H9 (cell line): ENCODE results near the gene ACVR1. TPM values are rescaled to one million over a fixed set of nuclear protein-coding genes. Genes with fewer than 3 reads are reported as not detected.
"Not testable (repeated sequence)": the region's sequence is repeated elsewhere in the genome, so short reads cannot be mapped to it uniquely, and the experiment has no call there.

ENCODE experiments used
- DNase-seq: peaks from one replicate; pipeline ENCODE4 v3.0.0-alpha.2; 2017
- H2AFZ ChIP-seq: one replicate; pipeline ENCODE4 v1.6.1; 2013; ENCODE audit warnings: mild to moderate bottlenecking, low read length, control low read depth, moderate library complexity
- H2AK5ac ChIP-seq: 2 replicates; pipeline ENCODE4 v1.6.1; 2013; ENCODE audit warnings: low read length, control low read depth, mixed read lengths; ENCODE audit not compliant: insufficient read length
- H2BK120ac ChIP-seq: one replicate; pipeline ENCODE4 v1.6.1; 2013; ENCODE audit warnings: low read depth, mild to moderate bottlenecking, low read length, control low read depth, inconsistent platforms; ENCODE audit not compliant: poor library complexity, severe bottlenecking
- H2BK12ac ChIP-seq: 2 replicates; pipeline ENCODE4 v1.6.1; 2013; ENCODE audit warnings: low read length, control low read depth, mixed read lengths, low read depth; ENCODE audit not compliant: insufficient read length
- H2BK15ac ChIP-seq: 2 replicates; pipeline ENCODE4 v1.6.1; 2013; ENCODE audit warnings: low read depth, low read length, control low read depth
- H2BK20ac ChIP-seq: one replicate; pipeline ENCODE4 v1.6.1; 2013; ENCODE audit warnings: low read depth, mild to moderate bottlenecking, low read length, control low read depth, inconsistent platforms; ENCODE audit not compliant: poor library complexity, severe bottlenecking
- H2BK5ac ChIP-seq: 2 replicates; pipeline ENCODE4 v1.6.1; 2013; ENCODE audit warnings: low read length, control low read depth, mixed read lengths; ENCODE audit not compliant: insufficient read length
- H3K14ac ChIP-seq: 2 replicates; pipeline ENCODE4 v1.6.1; 2013; ENCODE audit warnings: low read length, control low read depth; ENCODE audit not compliant: insufficient read depth
- H3K18ac ChIP-seq: 2 replicates; pipeline ENCODE4 v1.6.1; 2013; ENCODE audit warnings: low read depth, mild to moderate bottlenecking, mixed read lengths, low read length, control low read depth; ENCODE audit not compliant: insufficient read length
- H3K23ac ChIP-seq: 2 replicates; pipeline ENCODE4 v1.6.1; 2013; ENCODE audit warnings: low read length, control low read depth, mixed read lengths, low read depth; ENCODE audit not compliant: insufficient read length
- H3K23me2 ChIP-seq: 2 replicates; pipeline ENCODE4 v1.6.1; 2013; ENCODE audit warnings: low read depth, mild to moderate bottlenecking, mixed read lengths, low read length, control low read depth; ENCODE audit not compliant: insufficient read length, poor library complexity, severe bottlenecking
- H3K27ac ChIP-seq: 2 replicates; pipeline ENCODE4 v1.5.1; 2013; ENCODE audit warnings: low read length, control low read depth, mixed read lengths, low read depth; ENCODE audit not compliant: insufficient read length
- H3K27me3 ChIP-seq: 2 replicates; pipeline ENCODE4 v1.6.1; 2013; ENCODE audit warnings: low read length, control low read depth, inconsistent platforms; ENCODE audit not compliant: insufficient read depth
- H3K4ac ChIP-seq: 2 replicates; pipeline ENCODE4 v1.6.1; 2013; ENCODE audit warnings: low read depth, mild to moderate bottlenecking, control low read depth, inconsistent platforms, low read length, moderate library complexity
- H3K4me1 ChIP-seq: 2 replicates; pipeline ENCODE4 v1.6.1; 2013; ENCODE audit warnings: low read length, control low read depth, inconsistent platforms; ENCODE audit not compliant: insufficient read depth
- H3K4me2 ChIP-seq: 2 replicates; pipeline ENCODE4 v1.6.1; 2013; ENCODE audit warnings: low read length, control low read depth, mixed read lengths; ENCODE audit not compliant: insufficient read length, insufficient read depth
- H3K56ac ChIP-seq: 2 replicates; pipeline ENCODE4 v1.6.1; 2013; ENCODE audit warnings: low read depth, mild to moderate bottlenecking, mixed read lengths, low read length, control low read depth; ENCODE audit not compliant: insufficient read length
- H3K79me1 ChIP-seq: 2 replicates; pipeline ENCODE4 v1.6.1; 2013; ENCODE audit warnings: low read depth, mild to moderate bottlenecking, moderate library complexity, low read length, control low read depth, inconsistent platforms; ENCODE audit not compliant: insufficient read depth, poor library complexity, severe bottlenecking
- H3K79me2 ChIP-seq: 2 replicates; pipeline ENCODE4 v1.6.1; 2013; ENCODE audit warnings: low read length, control low read depth, inconsistent platforms; ENCODE audit not compliant: insufficient read depth
- H3K9ac ChIP-seq: 2 replicates; pipeline ENCODE4 v1.6.1; 2013; ENCODE audit warnings: low read length, control low read depth, mixed read lengths; ENCODE audit not compliant: insufficient read length; ENCODE audit errors: extremely low read depth
- H3K9me3 ChIP-seq: one replicate; pipeline ENCODE4 v1.6.1; 2013; ENCODE audit warnings: low read depth, low read length, inconsistent platforms; ENCODE audit not compliant: control insufficient read depth
- H3T11ph ChIP-seq: one replicate; pipeline ENCODE4 v1.6.1; 2013; ENCODE audit warnings: mild to moderate bottlenecking, low read length, control low read depth, inconsistent platforms
- H4K20me1 ChIP-seq: one replicate; pipeline ENCODE4 v1.6.1; 2013; ENCODE audit not compliant: control insufficient read depth, insufficient read length, insufficient read depth
- H4K5ac ChIP-seq: 2 replicates; pipeline ENCODE4 v1.6.1; 2013; ENCODE audit warnings: low read depth, mild to moderate bottlenecking, mixed read lengths, low read length, control low read depth; ENCODE audit not compliant: insufficient read length
- H4K8ac ChIP-seq: replicated peaks from 2 replicates; pipeline ENCODE4 v1.6.1; 2013; ENCODE audit warnings: low read length, control low read depth, mixed read lengths, low read depth; ENCODE audit not compliant: insufficient read length
- H4K91ac ChIP-seq: 2 replicates; pipeline ENCODE4 v1.6.1; 2013; ENCODE audit warnings: low read depth, mild to moderate bottlenecking, moderate library complexity, mixed read lengths, low read length, control low read depth; ENCODE audit not compliant: insufficient read length
- H3K27ac Mint-ChIP-seq, 3 experiments: 2 replicates in 2 of 3; 3 replicates in 1 of 3; pipeline ENCODE4 v1.8.0; 2020 to 2021; ENCODE audit warnings: mixed read lengths in 3 of 3, mild to moderate bottlenecking in 1 of 3, moderate library complexity in 1 of 3
- H3K27me3 Mint-ChIP-seq: 2 replicates; pipeline ENCODE4 v1.8.0; 2021; ENCODE audit warnings: low read depth, mild to moderate bottlenecking, moderate library complexity, mixed read lengths
- H3K36me3 Mint-ChIP-seq, 3 experiments: 2 replicates in 2 of 3; 3 replicates in 1 of 3; pipeline ENCODE4 v1.8.0; 2020 to 2021; ENCODE audit warnings: low read depth in 3 of 3, mixed read lengths in 3 of 3; ENCODE audit not compliant: insufficient read depth in 1 of 3
- H3K4me1 Mint-ChIP-seq, 2 experiments: 2 replicates each; pipeline ENCODE4 v1.8.0; 2020; ENCODE audit warnings: mixed read lengths in 2 of 2
- H3K4me3 Mint-ChIP-seq, 2 experiments: 2 replicates in 1 of 2; 3 replicates in 1 of 2; pipeline ENCODE4 v1.8.0; 2020 to 2021; ENCODE audit warnings: mild to moderate bottlenecking in 2 of 2, mixed read lengths in 2 of 2, moderate library complexity in 1 of 2
- H3K9me3 Mint-ChIP-seq, 2 experiments: 2 replicates in 1 of 2; 3 replicates in 1 of 2; pipeline ENCODE4 v1.8.0; 2020; ENCODE audit warnings: mild to moderate bottlenecking in 2 of 2, mixed read lengths in 2 of 2, moderate library complexity in 1 of 2
- WGBS: extraction: QIAGEN DNeasy Blood & Tissue Kit; methylation state at CpG from one replicate; pipeline ENCODE4 v1.1.7; 2013; ENCODE audit warnings: missing lambda C conversion rate, low lambda C conversion rate, mixed read lengths; ENCODE audit not compliant: insufficient read length; ENCODE audit errors: extremely low coverage; 5-methylcytosine and 5-hydroxymethylcytosine counted together
- total RNA-seq: library from RNA; stranded (reverse); gene quantifications from 2 replicates; pipeline ENCODE4 v1.2.1, GENCODE V29; 2021

The ACVR1 gene
- total RNA-seq, 1 experiment from 2014 or later = 21.2 TPM

GRCh38 chr2:157704148-157704547 lies 172.0 kb downstream of the ACVR1 start:
- not testable (repeated sequence) for H3K79me1 ChIP-seq, H3K9ac ChIP-seq, DNase-seq, H3K23ac ChIP-seq, H3K27ac ChIP-seq, H3K23me2 ChIP-seq, H3K9me3 ChIP-seq, H3K79me2 ChIP-seq, H2BK15ac ChIP-seq, H2AFZ ChIP-seq, H3K18ac ChIP-seq, H3K4ac ChIP-seq, H2BK20ac ChIP-seq, H3K4me3 Mint-ChIP-seq, H2BK12ac ChIP-seq, H3K27me3 ChIP-seq, H3K14ac ChIP-seq, H3K4me1 ChIP-seq, H4K8ac ChIP-seq, H3K4me2 ChIP-seq, H3K56ac ChIP-seq, H2BK5ac ChIP-seq, H2AK5ac ChIP-seq, H4K91ac ChIP-seq, H4K20me1 ChIP-seq, H2BK120ac ChIP-seq, H4K5ac ChIP-seq, H3T11ph ChIP-seq, H3K27me3 Mint-ChIP-seq, H3K4me1 Mint-ChIP-seq
- peaks cover 15 to 17% of the 10 kb centered on the region in 2 experiments; a peak in 4 of 5 replicates for H3K9me3 Mint-ChIP-seq
- WGBS = no CpG with 5 or more reads among the region's 6 CpGs
- H3K36me3 Mint-ChIP-seq = peaks cover 0 to 22% (median 0%) of the 10 kb centered on the region in 3 experiments; a peak in 2 of 7 replicates
- H3K27ac Mint-ChIP-seq = peak overlapping the region in 1 of 3 experiments; percentile 37; a peak in 2 of 7 replicates
